Measurements from ENCODE around the gene TULP1. TPM values are rescaled to one million over a fixed set of nuclear protein-coding genes. Genes with fewer than 3 reads are reported as not detected.

Gene TULP1
- total RNA-seq, 1 experiment from 2014 or later = not detected

GRCh38 chr6:35465646-35466045, 47.0 kb downstream of the TULP1 start:
- intact Hi-C loops (cut with micrococcal nuclease; ENCODE audit: unreplicated experiment) = loop anchor here (5.0 kb wide), 1 partner anchor 123 kb away; the partner anchor contains the start of gene PPARD
- Histone ChIP-seq H3K4me1 (ENCODE audit: insufficient read depth, low read length, poor library complexity, severe bottlenecking) (peaks cover 3% of the 10 kb centered on the region), H3K36me3 (ENCODE audit: insufficient read depth, low read length, poor library complexity, severe bottlenecking) (peaks cover 57% of the 10 kb centered on the region), H3K9me3 (ENCODE audit: low read depth, low read length, poor library complexity, severe bottlenecking) (no peaks in the 10 kb centered on the region), H3K27ac (ENCODE audit: low read depth, low read length, poor library complexity, severe bottlenecking) (no peak overlapping the region), H3K27me3 (replicated peaks; ENCODE audit: insufficient read depth, low read depth, low read length, poor library complexity) (no peaks in the 10 kb centered on the region), H3K4me3 (ENCODE audit: low read depth, low read length, poor library complexity, severe bottlenecking) (no peak overlapping the region)
- CTCF ChIA-PET = no interaction called here
- POLR2A ChIA-PET (ENCODE audit: low non-redundant PET) = no interaction called here
- BruUV-seq (replicated peaks) = no TSS peak
- TF ChIP-seq EZH2 (IDR thresholded peaks at IDR 0.05; ENCODE audit: borderline replicate concordance, low read depth, low read length, poor library complexity, severe bottlenecking) = no peak
- no peak for TF ChIP-seq CTCF (conservative IDR thresholded peaks at IDR 0.05; ENCODE audit: low read depth, low read length)
- no peak for DNase-seq (ENCODE audit: low spot score)

- TF ChIP-seq EZH2 (IDR thresholded peaks at IDR 0.05; ENCODE audit: borderline replicate concordance, low read depth, low read length, poor library complexity, severe bottlenecking) (no peak), CTCF (conservative IDR thresholded peaks at IDR 0.05; ENCODE audit: low read depth, low read length) (no peak)
- intact Hi-C loops (cut with micrococcal nuclease; ENCODE audit: unreplicated experiment) = no loop called here
- POLR2A ChIA-PET (ENCODE audit: low non-redundant PET) = no interaction called here
- Histone ChIP-seq H3K4me3 (ENCODE audit: low read depth, low read length, poor library complexity, severe bottlenecking) (no peak overlapping the region), H3K4me1 (ENCODE audit: insufficient read depth, low read length, poor library complexity, severe bottlenecking) (no peaks in the 10 kb centered on the region), H3K36me3 (ENCODE audit: insufficient read depth, low read length, poor library complexity, severe bottlenecking) (peaks cover 56% of the 10 kb centered on the region), H3K9me3 (ENCODE audit: low read depth, low read length, poor library complexity, severe bottlenecking) (no peaks in the 10 kb centered on the region), H3K27me3 (replicated peaks; ENCODE audit: insufficient read depth, low read depth, low read length, poor library complexity) (no peaks in the 10 kb centered on the region), H3K27ac (ENCODE audit: low read depth, low read length, poor library complexity, severe bottlenecking) (no peak overlapping the region)
- DNase-seq (ENCODE audit: low spot score) = no peak
- BruUV-seq (replicated peaks) = no TSS peak
- CTCF ChIA-PET = interaction anchor here (1.0 kb wide), 1 partner anchor 14 kb away, joined by 3 read pairs; no protein-coding TSS in a partner anchor
Measured at GRCh38 chr6:35463292-35463691, 49.4 kb downstream of the TULP1 start.

- H3K36me3 ChIP-seq (ENCODE audit: insufficient read depth, low read length, poor library complexity, severe bottlenecking) = peaks cover 65% of the 10 kb centered on the region
- no peaks in the 10 kb centered on the region for H3K4me1 ChIP-seq (ENCODE audit: insufficient read depth, low read length, poor library complexity, severe bottlenecking)
- no peak for DNase-seq (ENCODE audit: low spot score)
- H3K27me3 ChIP-seq (replicated peaks; ENCODE audit: insufficient read depth, low read depth, low read length, poor library complexity) = no peaks in the 10 kb centered on the region
- BruUV-seq (replicated peaks) = no TSS peak
- ChIA-PET POLR2A (ENCODE audit: low non-redundant PET) (no interaction called here), CTCF (no interaction called here)
- H3K4me3 ChIP-seq (ENCODE audit: low read depth, low read length, poor library complexity, severe bottlenecking) = no peak overlapping the region
- H3K27ac ChIP-seq (ENCODE audit: low read depth, low read length, poor library complexity, severe bottlenecking) = no peak overlapping the region
- TF ChIP-seq CTCF (conservative IDR thresholded peaks at IDR 0.05; ENCODE audit: low read depth, low read length) (no peak), EZH2 (IDR thresholded peaks at IDR 0.05; ENCODE audit: borderline replicate concordance, low read depth, low read length, poor library complexity, severe bottlenecking) (no peak)
- no peaks in the 10 kb centered on the region for H3K9me3 ChIP-seq (ENCODE audit: low read depth, low read length, poor library complexity, severe bottlenecking)
- intact Hi-C loops (cut with micrococcal nuclease; ENCODE audit: unreplicated experiment) = no loop called here
Measured at GRCh38 chr6:35461270-35461669, 51.4 kb downstream of the TULP1 start.

Data from A673 (cell line).